GM19452 (cell line): Measurements from ENCODE around the gene SLC5A11.

Experiments
- ATAC-seq: cut with Tn5 transposase; IDR thresholded peaks from one replicate; pipeline ENCODE4 v1.9.1; 2021; ENCODE audit not compliant: unreplicated experiment

The SLC5A11 gene

GRCh38 chr16:24917236-24917635, 71.5 kb downstream of the SLC5A11 start:
- ATAC-seq = no peak

GRCh38 chr16:24917891-24918290, 72.1 kb downstream of the SLC5A11 start:
- no peak for ATAC-seq

GRCh38 chr16:24918641-24919040, 72.9 kb downstream of the SLC5A11 start:
- ATAC-seq = no peak

GRCh38 chr16:24919536-24919935, 73.8 kb downstream of the SLC5A11 start:
- ATAC-seq = no peak

GRCh38 chr16:24920568-24920967, 74.8 kb downstream of the SLC5A11 start:
- no peak for ATAC-seq

GRCh38 chr16:24921229-24921628, 75.5 kb downstream of the SLC5A11 start:
- no peak for ATAC-seq

- ATAC-seq = no peak
Observed at GRCh38 chr16:24925163-24925562, 79.4 kb downstream of the SLC5A11 start.

- no peak for ATAC-seq
Observed at GRCh38 chr16:24929409-24929808, 83.6 kb downstream of the SLC5A11 start.

- no peak for ATAC-seq
Observed at GRCh38 chr16:24930440-24930839, 84.7 kb downstream of the SLC5A11 start.

GRCh38 chr16:24931091-24931490, 85.3 kb downstream of the SLC5A11 start:
- ATAC-seq = no peak

- ATAC-seq = no peak
Observed at GRCh38 chr16:24935336-24935735, 89.6 kb downstream of the SLC5A11 start.

- no peak for ATAC-seq
Observed at GRCh38 chr16:24936151-24936550, 90.4 kb downstream of the SLC5A11 start.

- ATAC-seq = no peak
Observed at GRCh38 chr16:24939224-24939623, 93.5 kb downstream of the SLC5A11 start.

GRCh38 chr16:24939738-24940137, 94.0 kb downstream of the SLC5A11 start:
- no peak for ATAC-seq

- ATAC-seq = no peak
Observed at GRCh38 chr16:24943471-24943870, 97.7 kb downstream of the SLC5A11 start.

GRCh38 chr16:24944206-24944605, 98.4 kb downstream of the SLC5A11 start:
- no peak for ATAC-seq

- no peak for ATAC-seq
Observed at GRCh38 chr16:24946155-24946554, 100.4 kb downstream of the SLC5A11 start.

GRCh38 chr16:24950275-24950674, 104.5 kb downstream of the SLC5A11 start:
- no peak for ATAC-seq

GRCh38 chr16:24953306-24953705, 107.5 kb downstream of the SLC5A11 start:
- ATAC-seq = no peak

- no peak for ATAC-seq
Observed at GRCh38 chr16:24953721-24954120, 108.0 kb downstream of the SLC5A11 start.

GRCh38 chr16:24954137-24954536, 108.4 kb downstream of the SLC5A11 start:
- no peak for ATAC-seq

- no peak for ATAC-seq
Observed at GRCh38 chr16:24955975-24956731, 110.4 kb downstream of the SLC5A11 start.

GRCh38 chr16:24957887-24958286, 112.1 kb downstream of the SLC5A11 start:
- ATAC-seq = no peak
